IMR-90 (cell line): ENCODE measurements around the gene FKBP14. TPM values are rescaled to one million over a fixed set of nuclear protein-coding genes. Genes with fewer than 3 reads are reported as not detected.

ENCODE experiments used
- ATAC-seq: fragments of 200-7000 bp; cut with Tn5 transposase; 2 replicates; pipeline ENCODE4 v1.9.1; 2020; ENCODE audit warnings: low read depth, mild to moderate bottlenecking, moderate library complexity
- BruUV-seq: library from RNA; stranded (reverse); fragments of 400-500 nt; replicated peaks from 2 replicates; lab custom pipeline; 2021; lab: Mats Ljungman, UMichigan
- CTCF ChIA-PET: fragments of 300-600 bp; formaldehyde crosslinking; extraction: SDS; loops from one replicate; lab custom pipeline; 2021; ENCODE audit warnings: antibody characterized with exemption; lab: Yijun Ruan, JAX
- POLR2A ChIA-PET: fragments of 300-600 bp; sonication (Branson Sonifier 250); formaldehyde crosslinking; loops from one replicate; lab custom pipeline; 2022; ENCODE audit warnings: antibody characterized with exemption; ENCODE audit not compliant: unreplicated experiment; lab: Charles Lee
- DNase-seq: peaks from one replicate; pipeline ENCODE4 v3.0.0; 2013
- H2AFZ ChIP-seq: replicated peaks from 2 replicates; pipeline ENCODE3; 2013; ENCODE audit warnings: low read length, mild to moderate bottlenecking; ENCODE audit not compliant: poor library complexity
- H2AK5ac ChIP-seq: 2 replicates; pipeline ENCODE4 v1.6.1; 2013; ENCODE audit warnings: low read depth, low read length, inconsistent platforms
- H2AK9ac ChIP-seq: replicated peaks from 2 replicates; pipeline ENCODE3; 2013; ENCODE audit warnings: mild to moderate bottlenecking, low read depth, low read length, moderate library complexity; ENCODE audit not compliant: poor library complexity
- H2BK120ac ChIP-seq: 2 replicates; pipeline ENCODE4 v1.6.1; 2013; ENCODE audit warnings: low read depth, low read length, inconsistent platforms
- H2BK15ac ChIP-seq: 3 replicates; pipeline ENCODE4 v1.6.1; 2013; ENCODE audit warnings: low read depth, low read length, inconsistent platforms
- H2BK20ac ChIP-seq: 2 replicates; pipeline ENCODE4 v1.6.1; 2013; ENCODE audit warnings: low read depth, mild to moderate bottlenecking, inconsistent platforms, low read length, moderate library complexity
- H2BK5ac ChIP-seq: 2 replicates; pipeline ENCODE4 v1.6.1; 2013; ENCODE audit warnings: mild to moderate bottlenecking, low read depth, low read length, inconsistent platforms; ENCODE audit not compliant: poor library complexity, severe bottlenecking
- H3K14ac ChIP-seq: replicated peaks from 2 replicates; pipeline ENCODE4 v1.6.1; 2013; ENCODE audit warnings: low read depth, low read length, inconsistent platforms
- H3K18ac ChIP-seq: 2 replicates; pipeline ENCODE4 v1.6.1; 2013; ENCODE audit warnings: low read depth, low read length, control low read depth
- H3K23ac ChIP-seq: 2 replicates; pipeline ENCODE4 v1.6.1; 2013; ENCODE audit warnings: low read depth, low read length, inconsistent platforms
- H3K27ac ChIP-seq: 2 replicates; pipeline ENCODE4 v1.5.1; 2013; ENCODE audit warnings: mild to moderate bottlenecking, control low read depth, low read length; ENCODE audit not compliant: insufficient read depth
- H3K27me3 ChIP-seq: 2 replicates; pipeline ENCODE4 v1.6.1; 2013; ENCODE audit warnings: low read length; ENCODE audit not compliant: control insufficient read depth, insufficient read depth
- H3K36me3 ChIP-seq: 2 replicates; pipeline ENCODE4 v1.6.1; 2013; ENCODE audit warnings: low read length, mixed read lengths; ENCODE audit not compliant: control insufficient read depth, insufficient read depth
- H3K4ac ChIP-seq: 2 replicates; pipeline ENCODE4 v1.6.1; 2013; ENCODE audit warnings: low read depth, low read length, inconsistent platforms
- H3K4me1 ChIP-seq: 2 replicates; pipeline ENCODE4 v1.6.1; 2013; ENCODE audit warnings: low read length, mixed read lengths; ENCODE audit not compliant: control insufficient read depth, insufficient read depth
- H3K4me2 ChIP-seq: 2 replicates; pipeline ENCODE4 v1.6.1; 2013; ENCODE audit warnings: low read depth, mild to moderate bottlenecking, control low read depth, low read length, moderate library complexity
- H3K4me3 ChIP-seq: 2 replicates; pipeline ENCODE4 v1.5.1; 2013; ENCODE audit warnings: low read depth, mild to moderate bottlenecking, control low read depth, low read length, moderate library complexity; ENCODE audit not compliant: insufficient read depth
- H3K56ac ChIP-seq: 2 replicates; pipeline ENCODE4 v1.6.1; 2013; ENCODE audit warnings: low read length, inconsistent platforms; ENCODE audit not compliant: insufficient read depth; ENCODE audit errors: extremely low read depth
- H3K79me1 ChIP-seq, 2 experiments: 2 replicates each; pipeline ENCODE4 v1.6.1; 2013; ENCODE audit warnings: low read length in 2 of 2, inconsistent platforms in 1 of 2, low read depth in 1 of 2
- H3K9ac ChIP-seq: 2 replicates; pipeline ENCODE4 v1.6.1; 2013; ENCODE audit warnings: low read depth, low read length, control low read depth
- H3K9me1 ChIP-seq: 2 replicates; pipeline ENCODE4 v1.6.1; 2013; ENCODE audit warnings: low read length, inconsistent platforms; ENCODE audit not compliant: insufficient read depth
- H3K9me3 ChIP-seq: 2 replicates; pipeline ENCODE4 v1.6.1; 2013; ENCODE audit warnings: low read length; ENCODE audit not compliant: control insufficient read depth, insufficient read depth
- H4K20me1 ChIP-seq: 2 replicates; pipeline ENCODE4 v1.6.1; 2013; ENCODE audit warnings: low read length, inconsistent platforms; ENCODE audit not compliant: insufficient read depth
- H4K5ac ChIP-seq: 2 replicates; pipeline ENCODE4 v1.6.1; 2013; ENCODE audit warnings: mild to moderate bottlenecking, low read depth, low read length, control low read depth
- H4K8ac ChIP-seq, 2 experiments: 2 replicates each; pipeline ENCODE4 v1.6.1; 2013; ENCODE audit warnings: low read depth in 2 of 2, low read length in 2 of 2, control low read depth in 1 of 2, inconsistent platforms in 1 of 2
- H4K91ac ChIP-seq: 2 replicates; pipeline ENCODE4 v1.6.1; 2013; ENCODE audit warnings: low read depth, low read length, inconsistent platforms; ENCODE audit not compliant: insufficient read depth
- BHLHE40 ChIP-seq: fragments of 150-350 bp; IDR thresholded peaks from 2 replicates; pipeline ENCODE4 v1.6.1; 2016; ENCODE audit warnings: mild to moderate bottlenecking, low read depth, low read length
- CEBPB ChIP-seq: IDR thresholded peaks from 2 replicates; pipeline ENCODE4 v1.6.1; 2012; ENCODE audit warnings: low read depth, low read length, improper control_type of control experiment
- CHD1 ChIP-seq: IDR thresholded peaks from 2 replicates; pipeline ENCODE4 v1.6.1; 2012; ENCODE audit warnings: low read depth, low read length, improper control_type of control experiment
- FOS ChIP-seq: fragments of 150-350 bp; IDR thresholded peaks from 2 replicates; pipeline ENCODE4 v1.6.1; 2016; ENCODE audit warnings: low read depth, low read length
- MAFK ChIP-seq: IDR thresholded peaks from 2 replicates; pipeline ENCODE4 v1.6.1; 2012; ENCODE audit warnings: low read depth, low read length, improper control_type of control experiment
- MAZ ChIP-seq: IDR thresholded peaks from 2 replicates; pipeline ENCODE4 v1.6.1; 2012; ENCODE audit warnings: low read depth, mild to moderate bottlenecking, low read length, improper control_type of control experiment, moderate library complexity, borderline replicate concordance
- MXI1 ChIP-seq: IDR thresholded peaks from 2 replicates; pipeline ENCODE4 v1.6.1; 2012; ENCODE audit warnings: low read depth, mild to moderate bottlenecking, low read length, moderate library complexity, borderline replicate concordance
- POLR2A ChIP-seq: IDR thresholded peaks from 2 replicates; pipeline ENCODE4 v1.6.1; 2012; ENCODE audit warnings: mild to moderate bottlenecking, low read depth, low read length
- RAD21 ChIP-seq: IDR thresholded peaks from 2 replicates; pipeline ENCODE4 v1.6.1; 2012; ENCODE audit warnings: low read length, improper control_type of control experiment
- RCOR1 ChIP-seq: IDR thresholded peaks from 2 replicates; pipeline ENCODE4 v1.6.1; 2012; ENCODE audit warnings: mild to moderate bottlenecking, low read length, improper control_type of control experiment; ENCODE audit not compliant: insufficient replicate concordance
- RFX5 ChIP-seq: IDR thresholded peaks from 2 replicates; pipeline ENCODE4 v1.8.0; 2012; ENCODE audit warnings: low read depth, mild to moderate bottlenecking, low read length, moderate library complexity
- SMC3 ChIP-seq: fragments of 150-350 bp; IDR thresholded peaks from 2 replicates; pipeline ENCODE4 v1.6.1; 2016; ENCODE audit warnings: low read depth, mild to moderate bottlenecking, antibody characterized with exemption, low read length, moderate library complexity
- WGBS, 2 experiments: methylation state at CpG; one replicate each; pipeline versions ENCODE4 v1.1.5 to v1.1.7; 2013; ENCODE audit warnings: missing lambda C conversion rate in 2 of 2; ENCODE audit not compliant: insufficient read length in 1 of 2; ENCODE audit errors: extremely low coverage in 2 of 2; 5-methylcytosine and 5-hydroxymethylcytosine counted together
- dilution Hi-C: fragments of 300-500 bp; cut with HindIII; formaldehyde crosslinking; loops from one replicate; pipeline ENCODE4 v1.14.3; 2018; ENCODE audit warnings: low sequenced_read_pairs; ENCODE audit not compliant: unreplicated experiment
- in situ Hi-C: fragments of 300-500 bp; cut with MboI; formaldehyde crosslinking; loops from 3 replicates; pipeline ENCODE4 v1.14.3; 2019; ENCODE audit warnings: low sequenced_read_pairs, inconsistent platforms, mixed read lengths
- intact Hi-C: fragments of 100-400 bp; cut with micrococcal nuclease; formaldehyde crosslinking; loops from 2 replicates; pipeline ENCODE4 v1.10.0; 2022
- polyA plus RNA-seq, 3 experiments: library from polyadenylated mRNA; depleted of rRNA; stranded (reverse); fragments of >200 nt; gene quantifications; 2 replicates each; pipeline ENCODE4 v1.2.3, GENCODE V29; 2012; ENCODE audit warnings: low replicate concordance in 1 of 3
- total RNA-seq: library from RNA; depleted of rRNA; stranded (reverse); fragments of >200 nt; gene quantifications from 2 replicates; pipeline ENCODE4 v1.2.3, GENCODE V29; 2012
- TF ChIP-seq, protein P1 (sequence below): conservative IDR thresholded peaks from 2 replicates; pipeline ENCODE4 v1.5.1; 2012; ENCODE audit warnings: mild to moderate bottlenecking, low read depth, low read length, improper control_type of control experiment

Gene FKBP14
- total and polyA plus RNA-seq, 2 of the 4 experiments (the other 2 are of a cell fraction), result 26.3 to 27.1 TPM

DNA sequence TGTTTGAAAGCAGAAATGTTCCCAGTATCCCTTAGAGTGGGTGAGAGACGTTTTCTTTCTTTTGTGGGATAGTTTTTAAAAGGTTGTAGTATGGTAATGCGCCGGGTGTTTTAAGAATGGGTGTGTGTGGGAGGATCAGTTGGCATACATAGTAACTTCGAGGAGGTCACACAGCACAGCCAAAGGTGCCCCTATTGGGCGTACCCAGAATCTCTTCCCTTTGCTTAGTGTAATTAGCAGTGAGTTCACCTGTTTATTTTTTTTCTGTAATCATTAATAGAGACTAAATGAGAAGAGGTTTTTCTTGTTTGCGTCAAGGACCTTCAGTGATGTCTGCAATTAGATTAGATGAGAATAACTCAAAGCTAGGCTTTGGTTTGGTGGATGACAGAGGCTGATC lies 3.2 kb upstream of the FKBP14 start:
- Histone ChIP-seq H3K4me2 (peak overlapping the region; percentile 85), H3K9me1 (peaks cover 9% of the 10 kb centered on the region), H3K27ac (no peak overlapping the region), H2BK15ac (no peak overlapping the region), H2AK5ac (no peak overlapping the region), H3K18ac (no peak overlapping the region), H2BK120ac (no peak overlapping the region), H4K91ac (no peak overlapping the region), H2BK20ac (no peak overlapping the region), H4K8ac (no peak overlapping the region), H3K27me3 (no peaks in the 10 kb centered on the region), H2AK9ac (no peak overlapping the region), H2BK5ac (no peak overlapping the region), H3K23ac (peak overlapping the region; percentile 41; the same call in 1 of the 2 replicates), H4K20me1 (peaks cover 26% of the 10 kb centered on the region; the same call in 1 of the 2 replicates), H3K56ac (0 out of 2 replicates have a peak overlapping the region, but pooled peaks have one; percentile 5), H3K9ac (no peak overlapping the region; the same call in 1 of the 2 replicates), H3K14ac (0 out of 2 replicates have a peak overlapping the region, but pooled peaks have one; percentile 13), H3K4ac (no peak overlapping the region), H3K36me3 (no peaks in the 10 kb centered on the region), H3K4me1 (peaks cover 4% of the 10 kb centered on the region), H4K5ac (no peak overlapping the region), H2AFZ (no peak overlapping the region), H3K79me1 (peaks cover 19 to 64% of the 10 kb centered on the region in 2 experiments; a peak in 3 of 4 replicates), H3K4me3 (peak overlapping the region; percentile 81; the same call in 1 of the 2 replicates), H3K9me3 (no peaks in the 10 kb centered on the region)
- ChIA-PET CTCF (interaction anchor here (0.7 to 1.4 kb wide), 2 partner anchors 32 to 63 kb away, joined by 3 to 4 read pairs; no protein-coding TSS in a partner anchor), POLR2A (no interaction called here)
- intact Hi-C loops (loop anchor here (5.0 kb wide), 2 partner anchors 33 to 82 kb away; no protein-coding TSS in a partner anchor), dilution Hi-C loops (no loop called here), in situ Hi-C loops (no loop called here)
- DNase-seq (no peak), ATAC-seq (no peak)
- TSS peak; percentile 30 for BruUV-seq
- TF ChIP-seq MXI1 (no peak), RAD21 (no peak), SMC3 (no peak), MAFK (no peak), BHLHE40 (no peak), RFX5 (no peak), RCOR1 (no peak), FOS (no peak), MAZ (no peak), POLR2A (no peak), CHD1 (no peak), CEBPB (no peak)
- TF ChIP-seq, protein P1, sequence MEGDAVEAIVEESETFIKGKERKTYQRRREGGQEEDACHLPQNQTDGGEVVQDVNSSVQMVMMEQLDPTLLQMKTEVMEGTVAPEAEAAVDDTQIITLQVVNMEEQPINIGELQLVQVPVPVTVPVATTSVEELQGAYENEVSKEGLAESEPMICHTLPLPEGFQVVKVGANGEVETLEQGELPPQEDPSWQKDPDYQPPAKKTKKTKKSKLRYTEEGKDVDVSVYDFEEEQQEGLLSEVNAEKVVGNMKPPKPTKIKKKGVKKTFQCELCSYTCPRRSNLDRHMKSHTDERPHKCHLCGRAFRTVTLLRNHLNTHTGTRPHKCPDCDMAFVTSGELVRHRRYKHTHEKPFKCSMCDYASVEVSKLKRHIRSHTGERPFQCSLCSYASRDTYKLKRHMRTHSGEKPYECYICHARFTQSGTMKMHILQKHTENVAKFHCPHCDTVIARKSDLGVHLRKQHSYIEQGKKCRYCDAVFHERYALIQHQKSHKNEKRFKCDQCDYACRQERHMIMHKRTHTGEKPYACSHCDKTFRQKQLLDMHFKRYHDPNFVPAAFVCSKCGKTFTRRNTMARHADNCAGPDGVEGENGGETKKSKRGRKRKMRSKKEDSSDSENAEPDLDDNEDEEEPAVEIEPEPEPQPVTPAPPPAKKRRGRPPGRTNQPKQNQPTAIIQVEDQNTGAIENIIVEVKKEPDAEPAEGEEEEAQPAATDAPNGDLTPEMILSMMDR, result no peak
- no CpG with 5 or more reads among the region's 6 CpGs for WGBS, 2 experiments
